Fibroblast of lung (primary cell): Measurements from ENCODE around the gene STX1B. TPM values are rescaled to one million over a fixed set of nuclear protein-coding genes. Genes with fewer than 3 reads are reported as not detected.
"Not testable (repeated sequence)": the region's sequence is repeated elsewhere in the genome, so short reads cannot be mapped to it uniquely, and the experiment has no call there.

Experiments used
- DNase-seq, 2 donors: peaks; one replicate each; pipeline versions ENCODE4 v3.0.0 to v3.0.0-alpha.2; 2010; ENCODE audit warnings: low read depth in 2 of 2
- H2AFZ ChIP-seq: 2 replicates; pipeline ENCODE4 v1.5.1; 2012; ENCODE audit warnings: low read length, control low read depth, inconsistent platforms
- H3K27ac ChIP-seq: 2 replicates; pipeline ENCODE4 v1.5.1; 2011; ENCODE audit warnings: low read length, control low read depth; ENCODE audit not compliant: insufficient read depth
- H3K27me3 ChIP-seq: 2 replicates; pipeline ENCODE4 v1.5.1; 2011; ENCODE audit warnings: mild to moderate bottlenecking, low read length; ENCODE audit not compliant: control insufficient read depth, insufficient read depth
- H3K36me3 ChIP-seq: 2 replicates; pipeline ENCODE4 v1.5.1; 2011; ENCODE audit warnings: low read length; ENCODE audit not compliant: control insufficient read depth, insufficient read depth
- H3K4me1 ChIP-seq: 2 replicates; pipeline ENCODE4 v1.5.1; 2011; ENCODE audit warnings: low read length; ENCODE audit not compliant: control insufficient read depth, insufficient read depth; ENCODE audit errors: extremely low read depth
- H3K4me2 ChIP-seq: 2 replicates; pipeline ENCODE4 v1.5.1; 2011; ENCODE audit warnings: low read length, control low read depth; ENCODE audit not compliant: insufficient read depth; ENCODE audit errors: extremely low read depth
- H3K4me3 ChIP-seq, 4 experiments: fragments of 200-600 bp in 1 of 4; sonication (generic) in 1 of 4; replicated peaks in 1 of 4; 2 replicates each; pipeline ENCODE4 v1.5.1; 2011 to 2016; ENCODE audit warnings: low read length in 4 of 4, low read depth in 3 of 4, mild to moderate bottlenecking in 3 of 4, control low read depth in 2 of 4, inconsistent platforms in 1 of 4, mixed read lengths in 1 of 4; ENCODE audit not compliant: insufficient read depth in 1 of 4; ENCODE audit errors: control extremely low read depth in 1 of 4
- H3K79me2 ChIP-seq: 2 replicates; pipeline ENCODE4 v1.5.1; 2012; ENCODE audit warnings: mild to moderate bottlenecking, low read length, inconsistent platforms; ENCODE audit not compliant: control insufficient read depth, insufficient read depth
- H3K9ac ChIP-seq: 2 replicates; pipeline ENCODE4 v1.5.1; 2011; ENCODE audit warnings: mild to moderate bottlenecking, low read length, control low read depth; ENCODE audit not compliant: insufficient read depth
- H3K9me3 ChIP-seq: 2 replicates; pipeline ENCODE4 v1.5.1; 2012; ENCODE audit warnings: low read depth, low read length; ENCODE audit not compliant: control insufficient read depth, insufficient read depth
- H4K20me1 ChIP-seq: 2 replicates; pipeline ENCODE4 v1.5.1; 2011; ENCODE audit warnings: low read length; ENCODE audit not compliant: control insufficient read depth, insufficient read depth; ENCODE audit errors: extremely low read depth
- EZH2 ChIP-seq: IDR thresholded peaks from 2 replicates; pipeline ENCODE4 v1.5.1; 2012; ENCODE audit warnings: low read length, control low read depth, mild to moderate bottlenecking; ENCODE audit errors: missing control alignments
- polyA plus RNA-seq, 2 donors: library from polyadenylated mRNA; depleted of rRNA in 1 of 2; stranded (reverse) in 1 of 2; unstranded in 1 of 2; fragments of >200 nt; gene quantifications; 2 replicates each; pipeline ENCODE4 v1.2.1, GENCODE V29; 2011 to 2012; ENCODE audit warnings: missing spikeins in 1 of 2
- total RNA-seq: library from RNA; depleted of rRNA; stranded (reverse); fragments of >200 nt; gene quantifications from 2 replicates; pipeline ENCODE4 v1.2.1, GENCODE V29; 2014
- TF ChIP-seq, protein P1 (sequence below), 2 donors: IDR thresholded peaks in 1 of 2; conservative IDR thresholded peaks in 1 of 2; 1 replicate in 1 of 2; 2 replicates in 1 of 2; pipeline ENCODE4 v1.5.1; 2011 to 2012; ENCODE audit warnings: low read length in 2 of 2, control low read depth in 1 of 2, inconsistent platforms in 1 of 2, low read depth in 1 of 2, mild to moderate bottlenecking in 1 of 2

Gene STX1B
- total and polyA plus RNA-seq, 2 donors (not counting 1 experiment from before 2014, with no cell fraction given): 1.3 to 2.1 TPM

- no peak for DNase-seq
- Histone ChIP-seq H2AFZ (no peak overlapping the region), H3K27ac (no peak overlapping the region), H3K79me2 (no peaks in the 10 kb centered on the region), H3K4me3 (no peak overlapping the region), H3K9ac (no peak overlapping the region), H3K27me3 (peaks cover 7% of the 10 kb centered on the region), H4K20me1 (no peaks in the 10 kb centered on the region), H3K36me3 (no peaks in the 10 kb centered on the region), H3K4me2 (no peak overlapping the region), H3K4me1 (no peaks in the 10 kb centered on the region), H3K9me3 (no peaks in the 10 kb centered on the region)
- TF ChIP-seq, protein P1, sequence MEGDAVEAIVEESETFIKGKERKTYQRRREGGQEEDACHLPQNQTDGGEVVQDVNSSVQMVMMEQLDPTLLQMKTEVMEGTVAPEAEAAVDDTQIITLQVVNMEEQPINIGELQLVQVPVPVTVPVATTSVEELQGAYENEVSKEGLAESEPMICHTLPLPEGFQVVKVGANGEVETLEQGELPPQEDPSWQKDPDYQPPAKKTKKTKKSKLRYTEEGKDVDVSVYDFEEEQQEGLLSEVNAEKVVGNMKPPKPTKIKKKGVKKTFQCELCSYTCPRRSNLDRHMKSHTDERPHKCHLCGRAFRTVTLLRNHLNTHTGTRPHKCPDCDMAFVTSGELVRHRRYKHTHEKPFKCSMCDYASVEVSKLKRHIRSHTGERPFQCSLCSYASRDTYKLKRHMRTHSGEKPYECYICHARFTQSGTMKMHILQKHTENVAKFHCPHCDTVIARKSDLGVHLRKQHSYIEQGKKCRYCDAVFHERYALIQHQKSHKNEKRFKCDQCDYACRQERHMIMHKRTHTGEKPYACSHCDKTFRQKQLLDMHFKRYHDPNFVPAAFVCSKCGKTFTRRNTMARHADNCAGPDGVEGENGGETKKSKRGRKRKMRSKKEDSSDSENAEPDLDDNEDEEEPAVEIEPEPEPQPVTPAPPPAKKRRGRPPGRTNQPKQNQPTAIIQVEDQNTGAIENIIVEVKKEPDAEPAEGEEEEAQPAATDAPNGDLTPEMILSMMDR (conservative IDR thresholded peaks at IDR 0.05 in 1 of 2, IDR thresholded peaks at IDR 0.05 in 1 of 2; ENCODE audit: low read depth in 1 of 2, low read length in 2 of 2): no peak
- no peak for TF ChIP-seq EZH2
Measured at GRCh38 chr16:31016018-31016417, 5.6 kb upstream of the STX1B start.

GRCh38 chr16:31013292-31013691, 2.9 kb upstream of the STX1B start:
- not testable (repeated sequence) for H3K4me3 ChIP-seq, H3K9ac ChIP-seq, H3K9me3 ChIP-seq, H2AFZ ChIP-seq, H3K4me2 ChIP-seq, H3K27me3 ChIP-seq, H3K79me2 ChIP-seq, H3K27ac ChIP-seq, H3K36me3 ChIP-seq, DNase-seq, H4K20me1 ChIP-seq, H3K4me1 ChIP-seq

DNA sequence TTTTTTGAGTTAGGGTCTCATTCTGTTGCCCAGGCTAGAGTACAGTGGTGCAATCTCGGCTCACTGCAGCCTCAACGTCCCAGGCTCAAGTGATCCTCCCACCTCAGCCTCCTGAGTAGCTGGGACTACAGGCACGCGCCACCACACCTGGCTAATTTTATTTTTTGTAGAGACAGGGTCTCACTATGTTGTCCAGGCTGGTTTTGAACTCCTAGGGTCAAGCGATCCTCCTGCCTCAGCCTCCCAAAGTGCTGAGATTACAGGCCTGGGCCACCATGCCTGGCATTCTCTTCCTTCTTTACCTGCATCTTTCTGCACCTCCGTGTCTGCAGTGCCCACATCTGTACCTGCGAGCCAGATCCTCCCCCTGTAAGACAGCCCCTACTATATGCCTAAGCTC, 1.4 kb upstream of the STX1B start:
- not testable (repeated sequence) for DNase-seq, H3K27ac ChIP-seq, H3K79me2 ChIP-seq, H3K36me3 ChIP-seq, H3K9me3 ChIP-seq, H2AFZ ChIP-seq, H4K20me1 ChIP-seq, H3K9ac ChIP-seq, H3K4me1 ChIP-seq, H3K27me3 ChIP-seq, H3K4me2 ChIP-seq, H3K4me3 ChIP-seq

GRCh38 chr16:31009894-31010584, 399 bp downstream of the STX1B start:
- Histone ChIP-seq H3K27me3 (peaks cover 7% of the 10 kb centered on the region), H3K9ac (no peak overlapping the region), H3K79me2 (no peaks in the 10 kb centered on the region), H3K9me3 (no peaks in the 10 kb centered on the region), H4K20me1 (no peaks in the 10 kb centered on the region), H3K36me3 (no peaks in the 10 kb centered on the region), H3K4me2 (peak overlapping the region; percentile 78), H2AFZ (no peak overlapping the region), H3K4me1 (peaks cover 10% of the 10 kb centered on the region), H3K4me3 (peak overlapping the region; percentile 26 to 57 (median 40)), H3K27ac (no peak overlapping the region)
- no peak for DNase-seq
- TF ChIP-seq EZH2: no peak
- TF ChIP-seq, protein P1 (conservative IDR thresholded peaks at IDR 0.05 in 1 of 2, IDR thresholded peaks at IDR 0.05 in 1 of 2; ENCODE audit: low read depth in 1 of 2, low read length in 2 of 2): no peak
